OCI-LY7 (cell line): ENCODE data around the gene SPTAN1. TPM values are rescaled to one million over a fixed set of nuclear protein-coding genes. Genes with fewer than 3 reads are reported as not detected.

ENCODE experiments used
- BruUV-seq: library from RNA; stranded (reverse); fragments of 400-500 nt; replicated peaks from 2 replicates; lab custom pipeline; 2021; lab: Mats Ljungman, UMichigan
- CTCF ChIA-PET: fragments of 300-600 bp; sonication (Branson Sonifier 250); formaldehyde crosslinking; loops from one replicate; lab custom pipeline; 2022; ENCODE audit warnings: antibody characterized with exemption; ENCODE audit not compliant: unreplicated experiment; lab: Charles Lee
- POLR2A ChIA-PET: fragments of 300-600 bp; sonication (Branson Sonifier 250); formaldehyde crosslinking; loops from one replicate; lab custom pipeline; 2022; ENCODE audit warnings: antibody characterized with exemption; lab: Charles Lee
- DNase-seq: peaks from one replicate; pipeline ENCODE4 v3.0.0-alpha.2; 2015; ENCODE audit warnings: low spot score
- H2AFZ ChIP-seq: fragments of 200-600 bp; sonication (generic), shearing (Covaris generic); 2 replicates; pipeline ENCODE4 v1.6.1; 2014; ENCODE audit warnings: mild to moderate bottlenecking, antibody characterized with exemption, low read length, moderate library complexity
- H3K27ac ChIP-seq: fragments of 200-600 bp; sonication (generic); 2 replicates; pipeline ENCODE4 v1.5.1; 2014; ENCODE audit warnings: mixed run types, low read depth, mild to moderate bottlenecking, moderate library complexity, low read length, inconsistent platforms; ENCODE audit not compliant: poor library complexity, severe bottlenecking
- H3K36me3 ChIP-seq: fragments of 200-600 bp; sonication (generic); 2 replicates; pipeline ENCODE4 v1.6.1; 2014; ENCODE audit warnings: mild to moderate bottlenecking, antibody characterized with exemption, low read length, moderate library complexity, mixed read lengths; ENCODE audit not compliant: insufficient read depth
- H3K4me1 ChIP-seq: fragments of 200-600 bp; sonication (generic); 2 replicates; pipeline ENCODE4 v1.5.1; 2014; ENCODE audit warnings: mild to moderate bottlenecking, low read length; ENCODE audit not compliant: insufficient read depth, poor library complexity, severe bottlenecking
- H3K4me2 ChIP-seq: fragments of 200-600 bp; sonication (generic); 2 replicates; pipeline ENCODE4 v1.6.1; 2014; ENCODE audit warnings: mild to moderate bottlenecking, low read length
- H3K4me3 ChIP-seq: fragments of 200-600 bp; sonication (generic); 2 replicates; pipeline ENCODE4 v1.5.1; 2014; ENCODE audit warnings: mild to moderate bottlenecking, low read depth, low read length; ENCODE audit not compliant: poor library complexity, severe bottlenecking
- H3K79me2 ChIP-seq: fragments of 200-600 bp; sonication (generic); 2 replicates; pipeline ENCODE4 v1.6.1; 2016; ENCODE audit warnings: low read depth, mild to moderate bottlenecking, low read length, moderate library complexity, mixed read lengths; ENCODE audit not compliant: insufficient read depth
- H3K9me2 ChIP-seq: fragments of 200-600 bp; sonication (generic); 2 replicates; pipeline ENCODE4 v1.6.1; 2016; ENCODE audit warnings: mild to moderate bottlenecking, low read length, mixed read lengths; ENCODE audit not compliant: insufficient read depth
- H3K9me3 ChIP-seq: fragments of 200-600 bp; sonication (generic); 2 replicates; pipeline ENCODE4 v1.6.1; 2014; ENCODE audit warnings: mild to moderate bottlenecking, mixed run types, low read length, mixed read lengths
- H4K20me1 ChIP-seq: fragments of 200-600 bp; sonication (generic); 2 replicates; pipeline ENCODE4 v1.6.1; 2014; ENCODE audit warnings: mild to moderate bottlenecking, antibody characterized with exemption, low read length, moderate library complexity, mixed read lengths; ENCODE audit not compliant: insufficient read depth
- EZH2phosphoT487 ChIP-seq: fragments of 200-600 bp; sonication (generic); IDR thresholded peaks from 2 replicates; pipeline ENCODE4 v1.6.1; 2018; ENCODE audit warnings: low read depth, borderline replicate concordance, mild to moderate bottlenecking, mixed run types, antibody characterized with exemption, low read length, moderate library complexity, mixed read lengths
- intact Hi-C: fragments of 100-400 bp; cut with micrococcal nuclease; formaldehyde crosslinking; loops from one replicate; pipeline ENCODE4 v1.10.0; 2022; ENCODE audit not compliant: unreplicated experiment
- total RNA-seq, 2 experiments: library from RNA; depleted of rRNA in 1 of 2; stranded (reverse); fragments of >200 nt in 1 of 2; shearing (Covaris generic) in 1 of 2; gene quantifications; 2 replicates each; pipeline ENCODE4 v1.2.3, GENCODE V29; 2014 to 2022
- TF ChIP-seq, protein P1 (sequence below): fragments of 200-600 bp; sonication (generic); conservative IDR thresholded peaks from 2 replicates; pipeline ENCODE4 v1.5.1; 2014; ENCODE audit warnings: mild to moderate bottlenecking, antibody characterized with exemption, low read length, moderate library complexity, mixed read lengths

SPTAN1 gene
- total RNA-seq, 2 experiments from 2014 or later, result 239 to 259 TPM

DNA sequence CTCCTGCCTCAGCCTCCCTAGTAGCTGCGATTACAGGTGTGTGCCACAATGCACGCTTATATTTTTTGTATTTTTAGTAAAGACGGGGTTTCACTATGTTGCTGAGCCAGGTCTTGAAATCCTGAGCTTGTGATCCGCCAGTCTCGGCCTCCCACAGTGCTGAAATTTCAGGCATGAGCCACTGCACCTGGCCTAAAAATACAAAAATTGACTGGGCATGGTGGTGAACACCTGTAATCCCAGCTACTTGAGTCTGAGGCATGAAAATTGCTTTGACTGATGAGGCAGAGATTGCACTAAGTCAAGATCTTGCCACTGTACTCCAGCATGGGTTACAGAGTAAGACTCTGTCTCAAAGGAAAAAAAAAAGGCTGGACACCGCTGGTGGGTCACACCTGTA is 117.4 kb downstream of the SPTAN1 start:
- no TSS peak for BruUV-seq
- ChIA-PET POLR2A (no interaction called here), CTCF (no interaction called here)
- Histone ChIP-seq H3K4me2 (no peak overlapping the region), H3K27ac (no peak overlapping the region), H2AFZ (no peak overlapping the region), H3K79me2 (no peaks in the 10 kb centered on the region), H3K4me3 (no peak overlapping the region), H3K9me3 (no peaks in the 10 kb centered on the region), H3K36me3 (no peaks in the 10 kb centered on the region), H4K20me1 (no peaks in the 10 kb centered on the region), H3K4me1 (peaks cover 5% of the 10 kb centered on the region), H3K9me2 (no peaks in the 10 kb centered on the region)
- no peak for DNase-seq
- TF ChIP-seq, protein P1, sequence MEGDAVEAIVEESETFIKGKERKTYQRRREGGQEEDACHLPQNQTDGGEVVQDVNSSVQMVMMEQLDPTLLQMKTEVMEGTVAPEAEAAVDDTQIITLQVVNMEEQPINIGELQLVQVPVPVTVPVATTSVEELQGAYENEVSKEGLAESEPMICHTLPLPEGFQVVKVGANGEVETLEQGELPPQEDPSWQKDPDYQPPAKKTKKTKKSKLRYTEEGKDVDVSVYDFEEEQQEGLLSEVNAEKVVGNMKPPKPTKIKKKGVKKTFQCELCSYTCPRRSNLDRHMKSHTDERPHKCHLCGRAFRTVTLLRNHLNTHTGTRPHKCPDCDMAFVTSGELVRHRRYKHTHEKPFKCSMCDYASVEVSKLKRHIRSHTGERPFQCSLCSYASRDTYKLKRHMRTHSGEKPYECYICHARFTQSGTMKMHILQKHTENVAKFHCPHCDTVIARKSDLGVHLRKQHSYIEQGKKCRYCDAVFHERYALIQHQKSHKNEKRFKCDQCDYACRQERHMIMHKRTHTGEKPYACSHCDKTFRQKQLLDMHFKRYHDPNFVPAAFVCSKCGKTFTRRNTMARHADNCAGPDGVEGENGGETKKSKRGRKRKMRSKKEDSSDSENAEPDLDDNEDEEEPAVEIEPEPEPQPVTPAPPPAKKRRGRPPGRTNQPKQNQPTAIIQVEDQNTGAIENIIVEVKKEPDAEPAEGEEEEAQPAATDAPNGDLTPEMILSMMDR, result no peak
- no peak for TF ChIP-seq EZH2phosphoT487
- intact Hi-C loops, result no loop called here

DNA sequence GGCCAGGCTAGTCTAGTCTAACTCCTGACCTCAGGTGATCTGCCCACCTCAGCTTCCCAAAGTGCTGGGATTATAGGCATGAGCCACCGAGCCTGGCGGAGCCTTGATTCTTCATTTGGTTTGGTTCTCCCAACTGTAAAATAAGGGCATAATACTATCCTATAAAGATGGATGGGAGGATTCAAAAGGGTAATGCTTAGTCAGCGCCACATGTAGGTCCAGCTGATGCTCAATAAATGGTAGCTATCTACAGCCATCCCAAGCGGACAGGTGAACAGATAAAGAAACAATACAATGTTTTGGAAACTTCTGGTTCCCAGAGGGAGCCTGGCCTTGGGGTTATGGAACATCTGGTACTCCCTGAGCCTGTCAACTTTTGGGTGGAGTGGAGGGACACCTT is 123.0 kb downstream of the SPTAN1 start:
- peaks cover 5% of the 10 kb centered on the region; the same call in 1 of the 2 replicates for H3K36me3 ChIP-seq
- no TSS peak for BruUV-seq
- intact Hi-C loops, result no loop called here
- ChIA-PET POLR2A (interaction anchor here (0.5 kb wide), 1 partner anchor 98 kb away, joined by 4 read pairs; no protein-coding TSS in a partner anchor), CTCF (interaction anchor here (0.5 kb wide), 1 partner anchor 126 kb away, joined by 3 read pairs; no protein-coding TSS in a partner anchor)
- TF ChIP-seq, protein P1, result no peak
- TF ChIP-seq EZH2phosphoT487, result no peak
- no peaks in the 10 kb centered on the region for H3K79me2 ChIP-seq
- H3K9me2 ChIP-seq, result no peaks in the 10 kb centered on the region
- H4K20me1 ChIP-seq, result no peaks in the 10 kb centered on the region
- no peak overlapping the region for H3K27ac ChIP-seq
- H3K4me1 ChIP-seq, result peaks cover 19% of the 10 kb centered on the region
- no peak overlapping the region for H2AFZ ChIP-seq
- H3K9me3 ChIP-seq, result no peaks in the 10 kb centered on the region
- no peak overlapping the region for H3K4me3 ChIP-seq
- H3K4me2 ChIP-seq, result no peak overlapping the region
- no peak for DNase-seq

DNA sequence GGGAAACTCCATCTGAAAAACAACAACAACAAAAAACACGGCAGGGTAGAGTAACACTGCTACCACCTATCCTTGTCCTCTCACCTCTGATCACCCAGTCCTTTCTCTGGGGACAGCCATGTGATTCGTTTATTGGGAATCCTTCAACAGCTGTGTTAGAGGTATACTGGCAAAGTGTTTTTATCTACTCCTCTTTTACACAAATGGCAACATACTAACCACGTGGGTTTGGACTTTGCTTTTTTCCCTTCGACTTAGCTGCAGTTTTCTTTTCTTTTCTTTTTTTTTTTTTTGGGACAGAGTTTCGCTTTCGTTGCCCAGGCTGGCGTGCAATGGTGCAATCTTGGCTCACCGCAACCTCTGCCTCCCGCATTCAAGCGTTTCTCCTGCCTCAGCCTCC is 125.4 kb downstream of the SPTAN1 start:
- ChIA-PET CTCF (no interaction called here), POLR2A (interaction anchor here (0.6 kb wide), 1 partner anchor 42 kb away, joined by 3 read pairs; no protein-coding TSS in a partner anchor)
- Histone ChIP-seq H3K4me1 (peaks cover 27% of the 10 kb centered on the region), H3K79me2 (peaks cover 7% of the 10 kb centered on the region; the same call in 1 of the 2 replicates), H3K9me3 (no peaks in the 10 kb centered on the region), H4K20me1 (no peaks in the 10 kb centered on the region), H2AFZ (no peak overlapping the region), H3K36me3 (peaks cover 12% of the 10 kb centered on the region), H3K27ac (no peak overlapping the region), H3K9me2 (no peaks in the 10 kb centered on the region), H3K4me2 (no peak overlapping the region), H3K4me3 (no peak overlapping the region)
- no TSS peak for BruUV-seq
- intact Hi-C loops, result no loop called here
- TF ChIP-seq, protein P1, result no peak
- no peak for DNase-seq
